ENCODE data around the gene VASH1. TPM values are rescaled to one million over a fixed set of nuclear protein-coding genes. Genes with fewer than 3 reads are reported as not detected.

Gene VASH1
- polyA plus RNA-seq, 1 donor (not counting 4 experiments of a cell fraction or from before 2014, with no cell fraction given) = 0.12 TPM

- TF ChIP-seq EZH2 (IDR thresholded peaks at IDR 0.05; ENCODE audit: low read length) = no peak
- TF ChIP-seq CTCF (optimal IDR thresholded peaks at IDR 0.05 in 1 of 3, IDR thresholded peaks at IDR 0.05 in 1 of 3, conservative IDR thresholded peaks at IDR 0.05 in 1 of 3; ENCODE audit: extremely low read depth in 1 of 3, insufficient read depth in 2 of 3, low read length in 3 of 3) = no peak
- no peaks in the 10 kb centered on the region for H3K36me3 ChIP-seq (ENCODE audit: control insufficient read depth in 2 of 2, extremely low read depth in 1 of 2, insufficient read depth in 2 of 2, low read length in 2 of 2)
- no peaks in the 10 kb centered on the region for H3K79me2 ChIP-seq (ENCODE audit: control insufficient read depth, insufficient read depth, low read length)
- no peaks in the 10 kb centered on the region for H3K9me1 ChIP-seq (ENCODE audit: control insufficient read depth, extremely low read depth, insufficient read depth, low read length)
- no peak overlapping the region for H3K4me3 ChIP-seq (ENCODE audit: control insufficient read depth in 2 of 3, extremely low read depth in 1 of 3, insufficient read depth in 2 of 3, low read depth in 1 of 3, low read length in 3 of 3)
- no peak overlapping the region for H3K4me2 ChIP-seq (ENCODE audit: control insufficient read depth, extremely low read depth, insufficient read depth, low read depth, low read length)
- H3K4me1 ChIP-seq (ENCODE audit: control insufficient read depth, extremely low read depth, insufficient read depth, low read length) = no peaks in the 10 kb centered on the region
- no peaks in the 10 kb centered on the region for H3K9me3 ChIP-seq (ENCODE audit: control insufficient read depth, low read depth, low read length)
- FAIRE-seq = no peak
- no peaks in the 10 kb centered on the region for H4K20me1 ChIP-seq (ENCODE audit: control insufficient read depth, extremely low read depth, insufficient read depth, low read length)
- DNase-seq (ENCODE audit: low read depth, low spot score) = no peak
- no peak overlapping the region for H2AFZ ChIP-seq (ENCODE audit: control insufficient read depth, low read length)
- peaks cover 5% of the 10 kb centered on the region for H3K27me3 ChIP-seq (ENCODE audit: control insufficient read depth, extremely low read depth, insufficient read depth, low read length)
- no peak overlapping the region for H3K9ac ChIP-seq (ENCODE audit: control insufficient read depth, extremely low read depth, insufficient read depth, low read length)
- dilution Hi-C loops (cut with MboI; ENCODE audit: extremely low pct_ligation_motif_present, low sequenced_read_pairs) = no loop called here
- no peak overlapping the region for H3K27ac ChIP-seq (ENCODE audit: control insufficient read depth, insufficient read depth, low read length)
Observed at GRCh38 chr14:76724651-76725550, 36.4 kb upstream of the VASH1 start.

GRCh38 chr14:76726551-76726970 is 34.7 kb upstream of the VASH1 start:
- Histone ChIP-seq H3K4me3 (ENCODE audit: control insufficient read depth in 2 of 3, extremely low read depth in 1 of 3, insufficient read depth in 2 of 3, low read depth in 1 of 3, low read length in 3 of 3) (no peak overlapping the region), H2AFZ (ENCODE audit: control insufficient read depth, low read length) (no peak overlapping the region), H3K4me1 (ENCODE audit: control insufficient read depth, extremely low read depth, insufficient read depth, low read length) (no peaks in the 10 kb centered on the region), H3K9me1 (ENCODE audit: control insufficient read depth, extremely low read depth, insufficient read depth, low read length) (no peaks in the 10 kb centered on the region), H3K79me2 (ENCODE audit: control insufficient read depth, insufficient read depth, low read length) (no peaks in the 10 kb centered on the region), H3K4me2 (ENCODE audit: control insufficient read depth, extremely low read depth, insufficient read depth, low read depth, low read length) (no peak overlapping the region), H3K27me3 (ENCODE audit: control insufficient read depth, extremely low read depth, insufficient read depth, low read length) (peaks cover 5% of the 10 kb centered on the region), H3K9me3 (ENCODE audit: control insufficient read depth, low read depth, low read length) (no peaks in the 10 kb centered on the region), H3K36me3 (ENCODE audit: control insufficient read depth in 2 of 2, extremely low read depth in 1 of 2, insufficient read depth in 2 of 2, low read length in 2 of 2) (no peaks in the 10 kb centered on the region), H3K27ac (ENCODE audit: control insufficient read depth, insufficient read depth, low read length) (no peak overlapping the region), H4K20me1 (ENCODE audit: control insufficient read depth, extremely low read depth, insufficient read depth, low read length) (no peaks in the 10 kb centered on the region), H3K9ac (ENCODE audit: control insufficient read depth, extremely low read depth, insufficient read depth, low read length) (no peak overlapping the region)
- dilution Hi-C loops (cut with MboI; ENCODE audit: extremely low pct_ligation_motif_present, low sequenced_read_pairs) = no loop called here
- DNase-seq (ENCODE audit: low read depth, low spot score) (no peak), FAIRE-seq (no peak)
- TF ChIP-seq CTCF (optimal IDR thresholded peaks at IDR 0.05 in 1 of 3, IDR thresholded peaks at IDR 0.05 in 1 of 3, conservative IDR thresholded peaks at IDR 0.05 in 1 of 3; ENCODE audit: extremely low read depth in 1 of 3, insufficient read depth in 2 of 3, low read length in 3 of 3) (no peak), EZH2 (IDR thresholded peaks at IDR 0.05; ENCODE audit: low read length) (no peak)

Measured in keratinocyte (primary cell).